GM19238 (cell line): Measurements from ENCODE around the gene NEUROG1.
A peak's percentile ranks its signal among the peaks of the same experiment; 100 is the strongest.

Experiments used
- DNase-seq: peaks from one replicate; pipeline ENCODE4 v3.0.0; 2011; ENCODE audit warnings: low spot score; ENCODE audit not compliant: insufficient read length

The NEUROG1 gene

GRCh38 chr5:135535820-135536801, at the start of gene NEUROG1:
Gene NEUROG1 (minus strand): TSS chr5:135535964. CDS start chr5:135535690, 274 bp downstream.
- no peak for DNase-seq

- DNase-seq, result no peak
These were observed 49.2 kb upstream of the NEUROG1 start for GRCh38 chr5:135584918-135585317.

DNA sequence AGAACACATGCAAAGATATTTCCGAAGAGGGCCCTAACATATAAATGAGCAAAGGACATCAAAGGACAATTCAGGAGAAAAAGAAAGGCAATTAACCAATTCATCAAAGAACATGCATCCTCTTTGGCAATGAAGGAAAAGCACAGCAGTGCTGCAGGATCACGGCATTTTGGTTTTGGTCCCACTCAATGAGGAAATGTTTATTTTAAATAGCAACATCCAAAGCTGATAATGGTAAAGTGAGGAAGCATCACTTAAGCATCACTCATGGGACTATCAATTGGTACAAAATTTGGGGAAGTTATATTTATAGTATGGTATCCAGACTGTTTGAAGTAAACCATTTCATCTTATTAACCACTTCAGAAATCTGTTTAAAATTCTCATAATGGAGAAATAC, 48.5 kb upstream of the NEUROG1 start:
- no peak for DNase-seq

DNA sequence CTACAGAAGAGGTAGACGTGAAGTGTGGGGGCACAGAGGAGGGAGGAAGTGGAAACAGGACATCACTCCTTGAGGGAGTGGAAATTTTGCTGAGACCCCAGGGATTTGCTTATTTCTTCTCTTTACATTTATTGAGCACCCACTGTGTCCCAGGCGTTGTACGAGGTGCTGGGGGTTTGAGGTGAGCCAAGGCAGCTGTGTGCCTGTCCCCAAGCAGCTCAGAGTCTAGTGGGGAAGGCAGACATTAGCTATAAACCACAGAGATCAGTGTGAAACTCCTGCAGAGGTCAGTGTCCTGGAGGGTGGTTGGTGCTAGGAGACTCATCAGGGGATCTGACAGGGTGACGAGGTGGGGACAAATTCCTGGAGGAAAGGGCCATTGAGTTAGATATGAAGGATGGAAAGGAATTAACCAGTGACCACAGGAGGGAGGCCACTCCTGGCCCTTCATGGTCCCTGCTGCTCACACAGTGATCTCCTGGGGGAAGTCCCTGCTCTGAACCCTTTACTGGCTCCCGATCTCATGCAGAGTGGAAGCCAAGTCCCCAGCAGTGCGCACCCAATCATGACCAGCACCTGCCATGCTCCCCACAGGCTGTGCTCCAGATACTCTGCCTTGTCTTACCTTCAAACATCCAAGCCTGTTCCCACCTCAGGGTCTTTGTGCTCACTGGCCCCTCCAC, 46.5 kb upstream of the NEUROG1 start:
- DNase-seq, result no peak

DNA sequence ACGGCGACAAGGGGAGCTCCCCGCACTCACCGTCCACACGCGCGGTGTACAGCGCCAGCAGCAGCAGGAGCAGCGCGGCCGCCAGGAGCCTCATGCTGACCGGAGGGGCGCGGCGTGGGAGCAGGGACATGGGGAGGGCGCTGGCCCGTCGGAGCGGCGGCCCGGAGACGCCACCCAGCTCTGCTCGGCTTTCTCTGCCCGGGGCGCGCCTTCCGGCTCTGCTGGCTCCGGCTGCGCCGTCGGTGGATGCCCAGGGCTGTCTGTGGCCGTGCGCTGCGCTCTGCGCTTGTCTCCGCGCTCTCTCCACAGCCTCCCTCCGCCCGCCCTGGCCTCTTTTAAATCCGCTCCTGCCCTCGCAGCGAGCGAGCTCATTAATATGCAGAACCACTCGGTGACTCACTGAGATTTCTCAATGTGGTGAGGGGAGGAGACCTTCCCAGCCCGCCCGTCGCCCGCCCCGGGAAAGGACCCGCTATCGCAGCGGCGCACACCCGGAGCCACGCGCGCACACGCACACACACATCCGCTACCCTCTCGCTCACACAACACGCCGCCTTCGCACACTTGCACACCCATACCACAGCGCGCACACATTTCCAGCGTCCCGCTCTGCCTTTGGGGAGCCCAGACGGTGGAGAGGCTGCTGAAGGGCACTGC, 43.0 kb upstream of the NEUROG1 start, which contains the start of gene CXCL14:
Gene CXCL14 (minus strand): TSS at position 307 of the 657 bp plus-strand sequence. CDS start 213 bp downstream, at position 94.
- no peak for DNase-seq

DNA sequence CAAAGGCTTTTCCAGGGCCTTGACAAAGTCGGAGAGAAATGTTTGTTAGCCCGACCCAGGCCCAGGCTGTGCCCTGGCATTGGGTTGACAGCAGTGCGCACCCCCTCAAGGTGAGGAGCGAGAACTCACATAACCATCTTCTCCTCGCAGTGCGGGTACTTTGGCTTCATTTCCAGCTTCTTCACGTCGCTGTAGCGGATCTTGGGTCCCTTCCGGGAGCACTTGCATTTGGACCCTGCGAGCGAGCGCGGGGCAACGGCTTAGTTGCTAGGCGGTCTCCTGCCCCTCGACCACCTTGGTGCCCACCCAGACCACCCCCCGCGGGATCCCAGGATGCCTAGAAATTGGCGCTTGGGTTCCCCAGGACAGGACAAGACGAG, 42.5 kb upstream of the NEUROG1 start:
- DNase-seq, result no peak

- no peak for DNase-seq
These were observed 41.7 kb upstream of the NEUROG1 start for GRCh38 chr5:135577421-135577820.

- DNase-seq, result no peak
These were observed 40.4 kb upstream of the NEUROG1 start for GRCh38 chr5:135576075-135576599.

DNA sequence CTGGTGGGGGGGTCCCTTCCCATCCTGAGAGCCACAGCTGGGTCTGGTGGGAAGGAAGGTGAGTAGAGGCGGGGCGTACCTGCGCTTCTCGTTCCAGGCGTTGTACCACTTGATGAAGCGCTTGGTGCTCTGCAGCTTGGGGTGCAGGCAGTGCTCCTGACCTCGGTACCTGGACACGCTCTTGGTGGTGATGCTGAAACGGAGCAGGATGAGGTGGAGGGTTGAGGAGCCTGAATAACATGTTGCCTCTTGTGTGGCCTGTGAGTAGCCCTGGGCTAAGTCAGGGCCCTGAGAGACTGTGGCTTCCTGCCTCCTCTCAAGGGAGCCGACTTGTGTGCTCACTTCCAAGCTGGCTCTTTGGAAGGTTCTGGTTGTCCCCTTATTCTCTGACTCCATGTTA, 38.7 kb upstream of the NEUROG1 start:
- no peak for DNase-seq

GRCh38 chr5:135571902-135572301, 36.1 kb upstream of the NEUROG1 start:
- DNase-seq, result no peak

GRCh38 chr5:135571066-135571609, 35.4 kb upstream of the NEUROG1 start:
- no peak for DNase-seq

GRCh38 chr5:135570453-135570764, 34.6 kb upstream of the NEUROG1 start:
- DNase-seq, result no peak

GRCh38 chr5:135569755-135570452, 34.1 kb upstream of the NEUROG1 start:
- no peak for DNase-seq

GRCh38 chr5:135568923-135569360, 33.2 kb upstream of the NEUROG1 start:
- no peak for DNase-seq

DNA sequence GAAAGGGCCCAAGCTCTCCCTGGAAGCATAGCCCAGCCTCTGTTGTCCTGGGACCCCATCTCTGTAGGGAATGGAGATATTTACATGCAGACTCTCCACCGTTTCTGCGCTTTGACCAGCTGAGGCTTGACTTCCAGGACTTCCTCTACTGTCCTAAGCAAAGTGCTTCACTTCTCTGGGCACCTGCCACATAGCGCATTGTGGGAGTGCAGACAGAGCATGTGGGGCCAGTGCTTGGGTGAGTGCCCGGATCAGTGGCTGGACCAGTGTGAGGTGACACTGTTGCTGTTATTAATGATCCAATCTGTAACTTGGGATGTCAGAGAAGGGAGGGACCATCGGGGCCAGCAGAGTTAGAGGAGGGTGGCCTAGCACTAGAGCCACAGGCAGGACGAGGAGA, 32.5 kb upstream of the NEUROG1 start:
- no peak for DNase-seq

- no peak for DNase-seq
These were observed 31.9 kb upstream of the NEUROG1 start for GRCh38 chr5:135567661-135568060.

GRCh38 chr5:135566422-135567400, 30.9 kb upstream of the NEUROG1 start:
- DNase-seq, result no peak

DNA sequence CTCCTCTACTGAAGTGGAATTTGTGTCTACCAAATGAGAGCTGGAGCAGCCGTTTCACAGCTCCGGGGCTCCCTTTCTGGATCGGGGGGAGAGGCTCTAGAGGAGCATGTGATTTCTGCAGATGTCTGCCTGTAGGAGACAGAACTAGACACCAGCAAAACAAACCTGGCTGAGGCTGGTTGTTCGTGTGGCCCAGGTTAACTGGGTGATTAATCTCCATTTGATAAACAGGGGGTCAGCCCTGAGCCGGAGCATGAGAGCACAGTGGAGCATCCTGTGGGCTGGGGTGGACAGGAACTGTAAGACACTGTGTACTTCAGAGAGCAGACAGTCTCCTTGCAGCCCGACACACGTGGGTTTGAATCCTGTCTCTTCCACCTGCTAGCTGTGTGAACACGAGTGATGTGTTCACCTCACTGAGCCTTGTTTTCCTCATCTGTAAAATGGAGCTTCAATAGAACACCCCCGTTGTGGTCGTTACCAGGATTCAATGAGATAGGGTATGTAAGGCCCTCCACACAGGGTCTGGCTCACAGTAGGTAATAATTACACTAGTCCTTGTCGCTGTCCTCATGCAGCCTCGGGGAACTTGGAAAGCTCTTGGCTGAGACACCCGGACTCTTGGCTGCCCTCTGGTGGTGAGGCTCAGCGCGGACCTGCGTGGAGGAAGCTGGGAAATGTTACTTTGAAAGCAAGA, 30.1 kb upstream of the NEUROG1 start:
- DNase-seq, result peak; percentile 57

DNA sequence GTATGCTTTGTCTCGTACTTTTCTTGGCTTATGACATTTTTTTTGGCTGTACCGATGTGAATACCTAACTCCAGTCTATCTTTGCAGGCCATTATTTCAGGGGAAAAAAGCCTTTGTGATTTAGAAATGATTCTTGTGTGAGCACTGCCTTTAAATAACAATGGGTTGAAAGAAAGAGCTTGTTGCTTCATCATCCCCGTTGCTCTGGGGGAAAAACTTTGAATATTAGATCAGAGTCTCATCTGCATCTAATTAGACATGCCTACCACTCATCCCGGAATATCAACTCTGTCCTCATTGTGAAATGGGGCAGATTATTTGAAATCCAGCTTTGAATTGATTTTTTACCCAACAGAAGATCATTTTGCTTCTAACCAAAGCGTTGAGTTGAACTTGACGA, 29.5 kb upstream of the NEUROG1 start:
- DNase-seq, result no peak
